NCI-H146 (cell line): ENCODE data around the gene PUM1.

Source experiments
- DNase-seq: peaks from one replicate; lab custom pipeline; 2025; lab: John Stamatoyannopoulos, UW

The PUM1 gene

GRCh38 chr1:30906631-30907441, 158.7 kb downstream of the PUM1 start:
- DNase-seq: no peak

- no peak for DNase-seq
Observed at GRCh38 chr1:30905916-30906620, 159.4 kb downstream of the PUM1 start.

GRCh38 chr1:30905403-30905802, 160.1 kb downstream of the PUM1 start:
- no peak for DNase-seq

- DNase-seq: no peak
Observed at GRCh38 chr1:30904962-30905335, 160.6 kb downstream of the PUM1 start.

- DNase-seq: no peak
Observed at GRCh38 chr1:30904191-30904961, 161.1 kb downstream of the PUM1 start.

GRCh38 chr1:30903343-30904034, 162.0 kb downstream of the PUM1 start:
- no peak for DNase-seq

GRCh38 chr1:30902593-30903290, 162.8 kb downstream of the PUM1 start:
- DNase-seq: no peak

- DNase-seq: no peak
Observed at GRCh38 chr1:30901798-30902581, 163.5 kb downstream of the PUM1 start.

- no peak for DNase-seq
Observed at GRCh38 chr1:30900931-30901560, 164.5 kb downstream of the PUM1 start.

GRCh38 chr1:30900486-30900885, 165.0 kb downstream of the PUM1 start:
- DNase-seq: no peak

- DNase-seq: no peak
Observed at GRCh38 chr1:30899577-30900389, 165.7 kb downstream of the PUM1 start.

- no peak for DNase-seq
Observed at GRCh38 chr1:30898031-30898815, 167.3 kb downstream of the PUM1 start.

- DNase-seq: no peak
Observed at GRCh38 chr1:30896905-30897304, 168.6 kb downstream of the PUM1 start.

- no peak for DNase-seq
Observed at GRCh38 chr1:30895944-30896660, 169.4 kb downstream of the PUM1 start.

- no peak for DNase-seq
Observed at GRCh38 chr1:30895382-30895943, 170.1 kb downstream of the PUM1 start.

- DNase-seq: no peak
Observed at GRCh38 chr1:30894508-30894973, 171.0 kb downstream of the PUM1 start.

GRCh38 chr1:30893776-30894507, 171.6 kb downstream of the PUM1 start:
- DNase-seq: no peak
